NCI-H2196 (cell line): Measurements from ENCODE around the gene CXorf58.
A peak's percentile ranks its signal among the peaks of the same experiment; 100 is the strongest.
"Not testable (repeated sequence)": the region's sequence is repeated elsewhere in the genome, so short reads cannot be mapped to it uniquely, and the experiment has no call there.

Experiments
- DNase-seq: peaks from one replicate; lab custom pipeline; 2025; ENCODE audit not compliant: unreplicated experiment; lab: John Stamatoyannopoulos, UW

CXorf58 gene

GRCh38 chrX:23907498-23908218 is at the start of gene CXorf58, which contains the start of gene APOO:
Gene CXorf58 (plus strand): TSS chrX:23908006. CDS start chrX:23910303, 2,297 bp downstream.
Gene APOO (minus strand): TSS chrX:23907938. CDS start chrX:23907702, 236 bp downstream.
- peak; percentile 88 for DNase-seq

GRCh38 chrX:23859238-23859637 is 48.6 kb upstream of the CXorf58 start:
- DNase-seq = not testable (repeated sequence)

- no peak for DNase-seq
Observed at GRCh38 chrX:23861215-23861896, 46.5 kb upstream of the CXorf58 start.

DNA sequence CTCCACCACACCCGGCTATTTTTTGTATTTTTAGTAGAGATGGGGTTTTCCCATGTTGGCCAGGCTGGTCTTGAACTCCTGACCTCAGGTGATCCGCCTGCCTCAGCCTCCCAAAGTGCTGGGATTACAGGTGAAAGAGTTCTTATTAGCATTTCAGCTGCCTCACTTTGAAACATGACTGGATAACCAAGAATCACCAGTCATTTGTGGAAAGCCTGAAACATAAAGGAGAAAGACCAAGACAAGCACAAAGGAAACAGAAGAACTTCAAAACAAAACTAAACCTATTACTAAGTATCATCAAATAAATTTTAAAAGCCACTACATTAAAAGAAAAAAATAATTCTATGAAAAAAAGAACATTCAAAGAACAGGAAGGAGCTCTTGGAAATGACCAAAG is 45.9 kb upstream of the CXorf58 start:
- not testable (repeated sequence) for DNase-seq

- DNase-seq = no peak
Observed at GRCh38 chrX:23864742-23865326, 43.0 kb upstream of the CXorf58 start.

DNA sequence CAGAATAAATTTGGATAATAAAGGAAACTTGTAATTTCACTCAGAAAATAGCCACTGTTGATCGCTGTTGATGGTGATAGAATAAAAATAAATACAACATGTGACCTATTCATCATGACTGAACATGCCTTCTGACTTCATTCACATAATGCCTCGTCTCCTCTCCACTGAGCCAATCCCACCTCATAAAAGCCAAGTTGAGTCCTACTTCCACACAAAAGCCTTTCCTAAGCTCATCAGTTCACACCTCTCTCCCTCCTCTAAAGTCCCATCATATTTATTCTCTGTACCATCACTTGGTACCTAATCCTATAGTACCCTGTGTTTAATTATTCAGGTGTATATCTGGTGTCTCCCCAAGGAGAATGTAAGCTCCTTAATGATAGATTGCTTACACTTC is 37.8 kb upstream of the CXorf58 start:
- no peak for DNase-seq

DNA sequence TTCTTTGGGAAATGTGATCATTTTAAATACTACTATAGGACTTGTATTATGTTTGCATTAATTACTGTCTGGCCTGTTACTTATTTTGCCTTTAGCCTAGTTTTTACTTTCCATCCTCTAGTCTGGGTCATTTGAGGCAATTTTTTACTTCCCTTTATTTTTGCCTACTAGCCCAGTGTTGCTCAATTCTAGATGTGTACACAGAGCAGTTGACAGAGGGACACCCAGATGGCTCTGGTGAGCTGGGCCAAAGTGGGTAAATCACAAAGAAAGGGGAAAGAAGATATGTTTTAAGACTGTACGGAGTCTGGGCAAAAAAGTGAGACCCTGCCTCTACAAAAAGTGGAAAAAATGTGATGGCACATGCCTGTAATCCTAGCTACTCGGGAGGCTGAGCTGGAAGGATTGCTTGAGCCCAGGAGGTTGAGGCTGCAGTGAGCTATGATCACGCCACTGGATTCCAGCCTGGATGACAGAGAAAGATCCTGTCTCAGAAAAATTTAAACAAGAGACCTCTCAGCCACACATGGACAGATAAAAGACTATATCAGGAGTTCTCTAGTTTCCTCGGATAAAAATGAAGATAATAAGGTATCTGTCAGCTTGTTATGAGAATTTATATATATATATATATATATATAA is 35.8 kb upstream of the CXorf58 start:
- no peak for DNase-seq

- DNase-seq = peak; percentile 27
Observed at GRCh38 chrX:23879380-23880090, 28.3 kb upstream of the CXorf58 start.

- no peak for DNase-seq
Observed at GRCh38 chrX:23883737-23884354, 24.0 kb upstream of the CXorf58 start.

- DNase-seq = no peak
Observed at GRCh38 chrX:23884427-23885024, 23.3 kb upstream of the CXorf58 start.

GRCh38 chrX:23885803-23886202 is 22.0 kb upstream of the CXorf58 start:
- no peak for DNase-seq

- DNase-seq = no peak
Observed at GRCh38 chrX:23887451-23887850, 20.4 kb upstream of the CXorf58 start.

DNA sequence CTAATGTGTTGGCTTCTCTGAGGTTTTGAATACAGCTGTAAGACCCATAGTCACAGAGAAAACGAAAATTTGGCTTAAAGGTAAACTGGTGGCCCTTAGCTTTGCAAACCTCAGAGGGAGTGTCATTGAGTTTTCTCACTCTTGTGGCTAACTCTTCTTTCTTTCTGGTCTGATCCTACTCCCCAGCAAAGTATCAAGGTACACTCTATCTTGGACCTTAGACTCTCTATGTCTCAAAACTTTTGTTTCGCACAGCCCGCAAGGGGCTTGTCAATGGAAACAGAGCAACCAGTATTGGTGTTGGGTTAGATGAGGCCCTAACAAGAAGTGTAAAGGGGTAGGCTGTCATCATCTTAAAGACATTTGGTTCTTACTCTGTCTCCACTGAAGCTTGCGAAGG is 19.9 kb upstream of the CXorf58 start:
- no peak for DNase-seq

DNA sequence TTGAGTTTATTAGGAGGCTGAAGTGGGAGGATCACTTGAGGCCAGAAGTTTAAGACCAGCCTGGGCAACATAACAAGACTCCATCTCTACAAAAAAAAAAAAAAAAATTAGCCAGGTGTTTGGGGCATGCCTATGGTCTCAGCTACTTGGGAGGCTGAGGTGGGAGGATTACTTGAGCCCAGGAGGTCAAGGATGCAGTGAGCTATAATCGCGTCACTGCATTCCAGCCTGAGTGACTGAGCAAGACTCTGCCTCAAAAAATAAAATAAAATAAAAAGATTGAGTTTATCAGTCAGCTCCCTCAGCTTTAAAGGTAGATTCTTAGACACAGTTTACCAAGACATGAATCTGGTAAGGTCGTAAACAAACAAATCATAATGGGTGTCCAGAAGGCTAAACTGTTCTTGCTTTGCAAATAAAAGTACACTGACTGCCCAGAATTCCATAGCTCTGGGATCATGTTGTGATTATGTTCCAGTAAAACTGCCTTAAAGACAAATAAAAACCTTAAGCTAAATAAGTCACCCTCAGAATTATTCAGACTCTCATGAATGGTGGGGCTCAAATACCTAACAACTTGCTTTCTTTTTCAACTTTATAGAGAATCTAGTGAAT is 18.8 kb upstream of the CXorf58 start:
- DNase-seq = no peak

- DNase-seq = no peak
Observed at GRCh38 chrX:23890933-23891332, 16.9 kb upstream of the CXorf58 start.

DNA sequence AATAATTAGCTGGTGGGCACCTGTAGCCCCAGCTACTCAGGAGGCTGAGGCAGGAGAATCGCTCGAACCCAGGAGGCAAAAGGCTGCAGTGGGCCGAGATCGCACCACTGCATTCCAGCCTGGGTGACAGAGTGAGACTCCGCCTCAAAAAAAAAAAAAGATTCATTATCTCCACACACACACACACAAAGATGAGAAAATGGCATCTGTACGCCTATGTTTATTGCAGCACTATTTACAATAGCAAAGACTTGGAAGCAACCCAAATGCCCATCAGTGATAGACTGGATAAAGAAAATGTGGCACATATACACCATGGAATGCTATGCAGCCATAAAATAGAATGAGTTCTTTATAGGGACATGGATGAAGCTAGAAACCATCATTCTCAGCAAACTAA is 12.8 kb upstream of the CXorf58 start:
- not testable (repeated sequence) for DNase-seq

- not testable (repeated sequence) for DNase-seq
Observed at GRCh38 chrX:23896539-23896938, 11.3 kb upstream of the CXorf58 start.

- DNase-seq = no peak
Observed at GRCh38 chrX:23896981-23897380, 10.8 kb upstream of the CXorf58 start.

DNA sequence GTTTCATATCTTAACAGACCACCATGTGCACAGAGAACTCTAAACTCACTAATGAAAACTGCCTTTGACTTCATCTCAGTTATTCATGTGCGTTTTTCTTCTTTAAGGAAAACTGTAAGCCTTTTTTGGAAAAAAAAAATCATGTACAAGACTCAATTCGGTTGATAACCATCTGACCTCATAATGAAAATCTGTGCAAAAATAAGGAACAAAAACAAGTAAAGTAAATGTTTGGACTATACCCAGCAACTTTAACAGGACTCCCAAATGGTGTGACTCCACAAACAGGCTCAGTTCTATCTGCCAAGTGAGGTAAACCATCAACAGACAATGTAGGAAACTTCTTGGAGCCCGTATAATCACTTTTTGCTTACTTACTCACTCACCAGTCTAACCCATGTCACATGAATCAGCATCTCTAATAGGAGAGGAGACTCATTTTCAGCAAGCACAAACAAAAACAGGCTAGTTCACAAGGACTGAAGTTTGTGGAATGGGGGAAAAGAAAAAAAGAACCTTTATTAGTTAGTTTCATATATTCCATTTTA is 9.3 kb upstream of the CXorf58 start:
- DNase-seq = no peak
